GM23338 (cell line): ENCODE results near the gene ARID1B. TPM values are rescaled to one million over a fixed set of nuclear protein-coding genes. Genes with fewer than 3 reads are reported as not detected.

Experiments used
- ATAC-seq: fragments of 200-7000 bp; cut with Tn5 transposase; 3 replicates; pipeline ENCODE4 v1.9.1; 2020
- DNase-seq: peaks from one replicate; pipeline ENCODE4 v3.0.0-alpha.2; 2015; ENCODE audit warnings: low spot score
- H2AFZ ChIP-seq: fragments of 200-600 bp; sonication (generic); 2 replicates; pipeline ENCODE4 v1.8.0; 2016; ENCODE audit warnings: antibody characterized with exemption, mild to moderate bottlenecking, moderate library complexity
- H3F3A ChIP-seq: fragments of 200-600 bp; sonication (generic); replicated peaks from 2 replicates; pipeline ENCODE4 v1.8.0; 2017; ENCODE audit warnings: antibody characterized with exemption, mixed run types, low read depth
- H3K27ac ChIP-seq: fragments of 200-600 bp; sonication (generic); 2 replicates; pipeline ENCODE4 v1.6.1; 2016; ENCODE audit warnings: low read depth
- H3K27me3 ChIP-seq: fragments of 200-600 bp; sonication (generic); 2 replicates; pipeline ENCODE4 v1.8.0; 2016; ENCODE audit warnings: mild to moderate bottlenecking, mixed run types, moderate library complexity; ENCODE audit not compliant: insufficient read depth
- H3K36me3 ChIP-seq: fragments of 200-600 bp; sonication (generic); 2 replicates; pipeline ENCODE4 v1.8.0; 2016; ENCODE audit warnings: mild to moderate bottlenecking; ENCODE audit not compliant: insufficient read depth
- H3K4me1 ChIP-seq: fragments of 200-600 bp; sonication (generic); 2 replicates; pipeline ENCODE4 v1.8.0; 2016; ENCODE audit warnings: mild to moderate bottlenecking, moderate library complexity; ENCODE audit not compliant: insufficient read depth
- H3K4me2 ChIP-seq: fragments of 200-600 bp; sonication (generic); 2 replicates; pipeline ENCODE4 v1.7.1; 2017; ENCODE audit warnings: mixed run types
- H3K4me3 ChIP-seq: fragments of 200-600 bp; sonication (generic); 2 replicates; pipeline ENCODE4 v1.6.1; 2016; ENCODE audit warnings: mixed run types
- H3K79me2 ChIP-seq: fragments of 200-600 bp; sonication (generic); replicated peaks from 2 replicates; pipeline ENCODE4 v1.8.0; 2017; ENCODE audit warnings: mild to moderate bottlenecking; ENCODE audit not compliant: insufficient read depth
- H3K9me2 ChIP-seq: fragments of 200-600 bp; sonication (generic); 2 replicates; pipeline ENCODE4 v1.8.0; 2017; ENCODE audit not compliant: insufficient read depth
- H4K20me1 ChIP-seq: fragments of 200-600 bp; sonication (generic); replicated peaks from 2 replicates; pipeline ENCODE4 v1.8.0; 2017; ENCODE audit warnings: mild to moderate bottlenecking; ENCODE audit not compliant: insufficient read depth
- H3K27ac Mint-ChIP-seq: 2 replicates; pipeline ENCODE4 v1.8.0; 2020; ENCODE audit warnings: inconsistent platforms, mild to moderate bottlenecking, moderate library complexity, mixed read lengths
- H3K27me3 Mint-ChIP-seq: 3 replicates; pipeline ENCODE4 v1.8.0; 2022; ENCODE audit warnings: low read depth, mild to moderate bottlenecking, moderate library complexity, mixed read lengths, inconsistent platforms; ENCODE audit not compliant: insufficient read depth, poor library complexity
- H3K36me3 Mint-ChIP-seq: 3 replicates; pipeline ENCODE4 v1.8.0; 2021; ENCODE audit warnings: low read depth, mild to moderate bottlenecking, inconsistent platforms, moderate library complexity, mixed read lengths
- H3K4me1 Mint-ChIP-seq: 3 replicates; pipeline ENCODE4 v1.8.0; 2020; ENCODE audit warnings: mild to moderate bottlenecking, inconsistent platforms, mixed read lengths
- H3K4me3 Mint-ChIP-seq: 3 replicates; pipeline ENCODE4 v1.8.0; 2021; ENCODE audit warnings: moderate library complexity, mild to moderate bottlenecking, inconsistent platforms, mixed read lengths
- H3K9me3 Mint-ChIP-seq: 3 replicates; pipeline ENCODE4 v1.8.0; 2020; ENCODE audit warnings: moderate library complexity, mild to moderate bottlenecking, inconsistent platforms, mixed read lengths
- CREB1 ChIP-seq: fragments of 250-450 bp; sonication (Bioruptor Pico); IDR thresholded peaks from 2 replicates; pipeline ENCODE4 v1.5.0; 2020; ENCODE audit warnings: low read depth, mild to moderate bottlenecking, moderate library complexity
- CTCF ChIP-seq, 2 experiments: fragments of 200-600 bp in 1 of 2; sonication (generic) in 1 of 2; conservative IDR thresholded peaks; 2 replicates each; pipeline versions ENCODE4 v1.5.1 to v1.6.1; 2016 to 2017; ENCODE audit warnings: antibody characterized with exemption in 2 of 2, low read depth in 2 of 2, mild to moderate bottlenecking in 2 of 2, moderate library complexity in 1 of 2
- EZH2 ChIP-seq: fragments of 200-600 bp; sonication (generic); IDR thresholded peaks from one replicate; pipeline ENCODE4 v1.8.0; 2017; ENCODE audit warnings: antibody characterized with exemption, mild to moderate bottlenecking, low read depth; ENCODE audit not compliant: unreplicated experiment
- EZH2phosphoT487 ChIP-seq: fragments of 200-600 bp; sonication (generic); IDR thresholded peaks from one replicate; pipeline ENCODE4 v1.8.1; 2018; ENCODE audit warnings: antibody characterized with exemption; ENCODE audit not compliant: unreplicated experiment
- JUNB ChIP-seq: IDR thresholded peaks from one replicate; pipeline ENCODE4 v1.6.1; 2016; ENCODE audit warnings: antibody characterized with exemption; ENCODE audit not compliant: unreplicated experiment
- NANOG ChIP-seq: IDR thresholded peaks from 2 replicates; pipeline ENCODE4 v1.6.1; 2016; ENCODE audit warnings: antibody characterized with exemption, borderline replicate concordance
- POLR2AphosphoS5 ChIP-seq: IDR thresholded peaks from 2 replicates; pipeline ENCODE4 v1.6.1; 2016; ENCODE audit warnings: antibody characterized with exemption, low read depth
- REST ChIP-seq: IDR thresholded peaks from one replicate; pipeline ENCODE4 v1.6.1; 2018; ENCODE audit warnings: antibody characterized with exemption; ENCODE audit not compliant: unreplicated experiment
- STAT1 ChIP-seq: IDR thresholded peaks from one replicate; pipeline ENCODE4 v1.6.1; 2016; ENCODE audit warnings: antibody characterized with exemption; ENCODE audit not compliant: unreplicated experiment
- ZNF114 ChIP-seq: fragments of 250-450 bp; sonication (Bioruptor Pico); IDR thresholded peaks from 2 replicates; pipeline ENCODE4 v1.5.0; 2020; ENCODE audit warnings: mild to moderate bottlenecking, moderate library complexity
- polyA plus RNA-seq: library from polyadenylated mRNA; unstranded; fragments of >200 nt; fragmentation: Nextera tagmentation; extraction: Ambion mirVana; gene quantifications from 2 replicates; pipeline ENCODE4 v1.2.1, GENCODE V29; 2016
- total RNA-seq: library from RNA; depleted of rRNA; stranded (reverse); fragments of >200 nt; shearing (Covaris generic); gene quantifications from 2 replicates; pipeline ENCODE4 v1.2.3, GENCODE V29; 2014
- TF ChIP-seq, protein P1 (sequence below): IDR thresholded peaks from 2 replicates; pipeline ENCODE4 v1.6.1; 2016; ENCODE audit warnings: antibody characterized with exemption

The ARID1B gene
- total and polyA plus RNA-seq, 2 experiments from 2014 or later, result 59.3 to 72.2 TPM

DNA sequence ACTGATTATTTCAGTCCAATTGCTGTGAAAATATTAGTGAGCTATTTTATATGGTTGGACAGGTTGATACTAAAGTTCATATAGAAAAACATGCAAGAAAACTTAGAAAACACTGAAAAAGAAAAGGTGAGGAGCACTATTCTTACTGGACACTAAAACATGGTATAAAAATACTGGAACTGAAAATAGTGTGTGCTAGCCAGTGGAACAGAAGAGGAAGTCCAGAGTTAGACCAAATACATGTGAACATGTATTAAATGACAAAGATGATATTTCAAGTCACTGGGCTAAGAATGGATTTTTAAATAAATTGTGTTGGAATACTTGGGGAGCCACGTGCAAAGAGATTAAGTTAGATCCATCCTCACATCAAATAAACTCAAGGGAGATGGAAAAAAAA, 327.6 kb downstream of the ARID1B start (continued):
- no peak for TF ChIP-seq REST
- no peak for TF ChIP-seq CTCF (conservative IDR thresholded peaks at IDR 0.05; ENCODE audit: low read depth in 2 of 2)
- TF ChIP-seq, protein P1, sequence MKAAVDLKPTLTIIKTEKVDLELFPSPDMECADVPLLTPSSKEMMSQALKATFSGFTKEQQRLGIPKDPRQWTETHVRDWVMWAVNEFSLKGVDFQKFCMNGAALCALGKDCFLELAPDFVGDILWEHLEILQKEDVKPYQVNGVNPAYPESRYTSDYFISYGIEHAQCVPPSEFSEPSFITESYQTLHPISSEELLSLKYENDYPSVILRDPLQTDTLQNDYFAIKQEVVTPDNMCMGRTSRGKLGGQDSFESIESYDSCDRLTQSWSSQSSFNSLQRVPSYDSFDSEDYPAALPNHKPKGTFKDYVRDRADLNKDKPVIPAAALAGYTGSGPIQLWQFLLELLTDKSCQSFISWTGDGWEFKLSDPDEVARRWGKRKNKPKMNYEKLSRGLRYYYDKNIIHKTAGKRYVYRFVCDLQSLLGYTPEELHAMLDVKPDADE, result no peak
- TF ChIP-seq NANOG, result no peak
- no peak for TF ChIP-seq POLR2AphosphoS5
- no peak for TF ChIP-seq ZNF114 (CRISPR knock-in tag)
- no peak for TF ChIP-seq EZH2
- TF ChIP-seq EZH2phosphoT487, result no peak

GRCh38 chr6:157106487-157106886, 329.3 kb downstream of the ARID1B start:
- Mint-ChIP-seq H3K27ac (no peak overlapping the region), H3K36me3 (no peaks in the 10 kb centered on the region; the same call in 2 of the 3 replicates), H3K4me3 (no peak overlapping the region), H3K27me3 (peaks cover 9% of the 10 kb centered on the region), H3K4me1 (peaks cover 6% of the 10 kb centered on the region), H3K9me3 (no peaks in the 10 kb centered on the region)
- no peak overlapping the region for H2AFZ ChIP-seq
- peak overlapping the region; percentile 64; the same call in 1 of the 2 replicates for H3K27ac ChIP-seq
- H3K4me3 ChIP-seq, result no peak overlapping the region
- TF ChIP-seq, protein P1, result no peak
- TF ChIP-seq CREB1 (CRISPR knock-in tag) (no peak), STAT1 (no peak), JUNB (no peak), CTCF (conservative IDR thresholded peaks at IDR 0.05; ENCODE audit: low read depth in 2 of 2) (no peak), ZNF114 (CRISPR knock-in tag) (no peak), EZH2 (no peak), POLR2AphosphoS5 (no peak)
- H3K36me3 ChIP-seq, result no peaks in the 10 kb centered on the region; the same call in 1 of the 2 replicates
- DNase-seq (no peak), ATAC-seq (peak; percentile 61)
- no peaks in the 10 kb centered on the region for H3K27me3 ChIP-seq
- H3K4me2 ChIP-seq, result no peak overlapping the region
- no peaks in the 10 kb centered on the region for H4K20me1 ChIP-seq
- no peaks in the 10 kb centered on the region for H3K9me2 ChIP-seq
- H3K79me2 ChIP-seq, result peaks cover 5% of the 10 kb centered on the region; the same call in 1 of the 2 replicates
- no peaks in the 10 kb centered on the region for H3F3A ChIP-seq
- no peaks in the 10 kb centered on the region for H3K4me1 ChIP-seq
